Measurements from ENCODE around the gene MLEC.
"Not testable (repeated sequence)": the region's sequence is repeated elsewhere in the genome, so short reads cannot be mapped to it uniquely, and the experiment has no call there.

The MLEC gene

DNA sequence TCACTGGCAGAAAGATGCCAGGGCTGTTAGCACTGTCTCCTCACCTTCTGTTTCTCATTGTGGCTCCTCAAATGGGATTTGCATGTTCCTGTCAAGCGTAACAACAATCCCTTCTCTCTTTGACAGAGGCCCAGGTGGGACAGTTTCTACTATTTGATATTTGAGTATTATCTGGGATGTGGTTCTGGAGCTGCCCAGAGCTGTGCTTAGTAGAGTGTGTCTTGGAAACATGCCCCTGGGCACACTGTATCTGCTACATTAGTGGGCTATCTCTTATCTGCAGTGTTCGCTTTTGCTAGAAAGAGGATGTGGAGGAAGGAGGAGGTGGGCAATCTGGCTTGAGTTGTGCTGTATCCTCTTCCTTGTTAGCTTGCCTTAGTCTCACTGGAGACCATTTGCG is 34.9 kb downstream of the MLEC start:
- TF ChIP-seq, protein P1, sequence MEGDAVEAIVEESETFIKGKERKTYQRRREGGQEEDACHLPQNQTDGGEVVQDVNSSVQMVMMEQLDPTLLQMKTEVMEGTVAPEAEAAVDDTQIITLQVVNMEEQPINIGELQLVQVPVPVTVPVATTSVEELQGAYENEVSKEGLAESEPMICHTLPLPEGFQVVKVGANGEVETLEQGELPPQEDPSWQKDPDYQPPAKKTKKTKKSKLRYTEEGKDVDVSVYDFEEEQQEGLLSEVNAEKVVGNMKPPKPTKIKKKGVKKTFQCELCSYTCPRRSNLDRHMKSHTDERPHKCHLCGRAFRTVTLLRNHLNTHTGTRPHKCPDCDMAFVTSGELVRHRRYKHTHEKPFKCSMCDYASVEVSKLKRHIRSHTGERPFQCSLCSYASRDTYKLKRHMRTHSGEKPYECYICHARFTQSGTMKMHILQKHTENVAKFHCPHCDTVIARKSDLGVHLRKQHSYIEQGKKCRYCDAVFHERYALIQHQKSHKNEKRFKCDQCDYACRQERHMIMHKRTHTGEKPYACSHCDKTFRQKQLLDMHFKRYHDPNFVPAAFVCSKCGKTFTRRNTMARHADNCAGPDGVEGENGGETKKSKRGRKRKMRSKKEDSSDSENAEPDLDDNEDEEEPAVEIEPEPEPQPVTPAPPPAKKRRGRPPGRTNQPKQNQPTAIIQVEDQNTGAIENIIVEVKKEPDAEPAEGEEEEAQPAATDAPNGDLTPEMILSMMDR (IDR thresholded peaks at IDR 0.05) = no peak
- no peak for TF ChIP-seq ZFX (IDR thresholded peaks at IDR 0.05; ENCODE audit: borderline replicate concordance)
- H3K27ac ChIP-seq = no peak overlapping the region

DNA sequence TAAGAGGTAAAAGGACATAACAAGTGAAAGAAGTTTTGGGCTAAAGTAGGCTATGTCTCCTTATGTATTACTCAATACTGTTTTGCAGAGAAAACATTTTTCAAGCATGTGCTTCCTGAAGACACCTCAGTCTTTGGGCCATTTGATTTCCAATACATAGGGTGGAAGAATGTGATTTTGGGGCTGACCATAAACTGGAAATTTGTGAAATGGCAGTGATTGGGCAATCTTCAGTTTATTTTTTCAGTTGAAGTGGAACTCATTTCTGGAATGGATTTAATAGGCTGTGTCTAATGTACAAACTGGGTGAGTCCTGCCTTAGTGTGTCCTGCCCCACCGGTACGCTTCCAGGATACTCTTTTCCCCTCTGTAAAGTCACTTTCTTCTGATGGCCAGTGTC is 35.8 kb downstream of the MLEC start:
- TF ChIP-seq, protein P1 (IDR thresholded peaks at IDR 0.05) = no peak
- no peak for TF ChIP-seq ZFX (IDR thresholded peaks at IDR 0.05; ENCODE audit: borderline replicate concordance)

DNA sequence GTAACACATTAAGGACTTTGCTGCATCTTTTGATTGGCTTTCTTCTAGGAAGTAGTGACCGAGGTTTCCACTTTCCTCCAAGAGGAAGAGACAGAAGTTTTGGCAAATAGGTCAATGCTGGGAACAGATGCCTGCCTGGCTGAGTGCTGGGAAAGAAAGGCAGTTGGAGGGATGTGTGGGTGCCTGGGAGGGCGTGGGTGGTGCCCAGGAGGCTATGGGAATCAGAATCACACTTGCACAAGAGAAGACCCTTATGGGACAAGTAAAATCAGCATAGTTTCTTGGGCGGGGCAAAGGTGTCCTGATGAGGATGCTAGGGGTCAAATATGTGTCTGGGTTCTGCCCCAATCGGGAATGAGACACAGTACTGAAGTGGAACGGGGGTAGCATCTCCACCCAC is 37.8 kb downstream of the MLEC start:
- H3K27ac ChIP-seq = peak overlapping the region; percentile 63
- TF ChIP-seq ZFX (IDR thresholded peaks at IDR 0.05; ENCODE audit: borderline replicate concordance) = no peak
- TF ChIP-seq, protein P1 (IDR thresholded peaks at IDR 0.05) = no peak

More for the DNA sequence above, 35.8 kb downstream of the MLEC start:
- H3K27ac ChIP-seq = no peak overlapping the region

DNA sequence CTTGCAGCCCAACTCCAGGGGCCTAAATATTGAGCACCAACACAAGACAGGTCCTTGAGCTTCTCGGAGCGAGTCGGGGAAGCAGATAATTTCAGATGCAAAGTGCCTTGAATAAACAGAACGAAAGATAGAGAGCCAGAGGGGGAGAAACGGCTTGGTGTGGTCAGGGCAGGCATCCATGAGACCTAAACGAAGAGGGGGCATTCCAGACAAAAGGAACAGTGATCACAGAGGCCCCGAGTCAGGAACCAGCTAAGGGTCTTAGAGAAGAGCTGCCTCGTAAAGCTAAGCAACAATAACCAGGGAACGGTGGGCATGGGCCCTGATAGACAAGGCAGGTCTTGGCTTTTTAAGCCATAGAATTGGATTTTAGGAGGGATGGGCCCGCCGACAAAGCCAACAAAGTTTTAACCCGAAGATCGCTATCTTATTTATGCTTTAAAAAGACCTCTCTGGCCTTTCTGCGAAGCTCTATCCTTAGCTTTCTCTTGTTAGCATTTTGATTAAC is 38.3 kb downstream of the MLEC start:
- no peak for TF ChIP-seq ZFX (IDR thresholded peaks at IDR 0.05; ENCODE audit: borderline replicate concordance)
- TF ChIP-seq, protein P1 (IDR thresholded peaks at IDR 0.05) = no peak
- peak overlapping the region; percentile 63 for H3K27ac ChIP-seq

DNA sequence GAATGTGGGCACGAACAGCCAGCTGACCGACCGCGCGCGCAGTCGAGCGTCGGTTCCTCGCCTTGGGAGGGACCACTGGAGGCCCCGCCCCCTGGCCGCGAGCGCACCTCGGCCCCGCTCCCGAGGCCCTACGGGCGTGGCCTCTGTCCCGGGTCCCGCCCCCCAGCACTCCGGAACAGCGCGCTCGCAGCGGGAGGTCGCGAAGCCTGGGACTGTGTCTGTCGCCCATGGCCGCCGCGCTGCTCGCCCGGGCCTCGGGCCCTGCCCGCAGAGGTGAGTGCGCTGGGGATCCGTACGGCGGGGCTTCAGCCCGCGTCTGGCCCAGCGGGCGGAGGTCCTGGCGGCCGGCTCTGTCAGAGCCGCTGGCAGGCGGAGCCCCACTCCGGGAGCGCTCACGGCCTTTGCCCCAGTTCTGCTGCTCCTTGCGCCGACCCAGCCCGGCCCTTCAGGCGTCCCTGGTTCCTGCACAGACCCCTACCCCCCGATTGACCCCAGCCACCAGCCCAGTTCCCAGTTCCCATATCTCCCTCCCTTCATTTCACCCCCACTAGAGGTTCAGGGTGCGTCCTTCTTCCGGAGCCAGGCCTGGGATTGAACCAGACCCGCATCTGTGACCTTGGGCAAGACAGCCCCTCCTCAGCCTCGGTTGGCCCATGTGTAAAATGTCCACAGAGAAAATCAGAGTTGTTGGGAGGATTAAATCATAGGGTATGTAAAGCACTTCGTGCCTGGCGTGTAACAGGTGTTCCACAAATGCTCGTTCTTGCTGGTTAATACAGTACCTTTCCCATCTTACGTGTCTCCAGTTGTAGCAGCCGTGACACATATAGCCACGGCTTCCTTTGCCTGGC is 38.9 kb downstream of the MLEC start, which contains the start of gene ACADS:
ACADS (plus strand) TSS at position 168 of the 851 bp plus-strand sequence; CDS start at position 228, 60 bp downstream.
- peak within 1 kb of the TSS; percentile 63 for H3K27ac ChIP-seq

DNA sequence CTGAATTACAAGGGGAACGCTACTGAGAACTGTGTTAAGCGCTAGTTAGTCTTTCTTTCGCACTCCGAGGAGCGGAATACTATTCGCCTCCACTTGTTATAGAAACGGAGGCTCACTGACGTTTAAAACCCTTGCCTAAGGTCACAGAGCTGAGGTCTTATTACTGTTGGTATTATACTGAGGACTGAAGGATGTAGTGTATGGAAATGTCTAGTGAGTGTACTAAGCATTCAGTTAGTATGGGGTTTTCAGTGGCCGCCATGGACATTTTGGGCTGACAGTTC is 39.5 kb downstream of the MLEC start:
- no peak for TF ChIP-seq ZFX (IDR thresholded peaks at IDR 0.05; ENCODE audit: borderline replicate concordance)
- TF ChIP-seq, protein P1 (IDR thresholded peaks at IDR 0.05) = no peak
- peak overlapping the region; percentile 63 for H3K27ac ChIP-seq

More for the DNA sequence above, 38.9 kb downstream of the MLEC start, which contains the start of gene ACADS:
- no peak for TF ChIP-seq ZFX (IDR thresholded peaks at IDR 0.05; ENCODE audit: borderline replicate concordance)
- TF ChIP-seq, protein P1 (IDR thresholded peaks at IDR 0.05) = no peak

DNA sequence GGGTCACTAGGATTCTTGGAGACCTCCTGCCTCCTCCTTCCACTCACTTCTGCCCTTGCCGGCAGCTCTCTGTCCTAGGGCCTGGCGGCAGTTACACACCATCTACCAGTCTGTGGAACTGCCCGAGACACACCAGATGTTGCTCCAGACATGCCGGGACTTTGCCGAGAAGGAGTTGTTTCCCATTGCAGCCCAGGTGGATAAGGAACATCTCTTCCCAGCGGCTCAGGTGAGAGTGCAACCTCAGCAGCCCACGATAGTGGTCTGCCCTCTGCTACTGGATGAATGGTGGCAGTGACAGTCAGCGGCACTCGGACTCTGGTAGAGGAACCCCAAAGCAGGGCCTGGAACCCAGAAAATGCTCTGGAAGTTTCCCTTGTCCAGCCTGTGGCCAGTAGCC is 40.0 kb downstream of the MLEC start:
- H3K27ac ChIP-seq = no peak overlapping the region
- TF ChIP-seq, protein P1 (IDR thresholded peaks at IDR 0.05) = no peak
- no peak for TF ChIP-seq ZFX (IDR thresholded peaks at IDR 0.05; ENCODE audit: borderline replicate concordance)

DNA sequence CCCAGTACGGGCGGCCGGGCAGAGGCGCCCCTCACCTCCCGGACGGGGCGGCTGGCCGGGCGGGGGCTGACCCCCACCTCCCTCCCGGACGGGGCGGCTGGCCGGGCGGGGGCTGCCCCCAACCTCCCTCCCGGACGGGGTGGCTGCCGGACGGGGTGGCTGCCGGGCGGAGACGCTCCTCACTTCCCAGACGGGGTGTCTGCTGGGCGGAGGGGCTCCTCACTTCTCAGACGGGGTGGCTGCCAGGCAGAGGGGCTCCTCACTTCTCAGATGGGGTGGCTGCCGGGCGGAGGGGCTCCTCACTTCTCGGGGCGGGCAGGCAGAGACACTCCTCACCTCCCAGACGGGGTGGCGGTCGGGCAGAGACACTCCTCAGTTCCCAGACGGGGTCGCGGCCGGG is 45.2 kb downstream of the MLEC start:
- H3K27ac ChIP-seq = not testable (repeated sequence)

Measured in 22Rv1 (cell line).